TTC549 (cell line): ENCODE data around the gene SCN2B.

ENCODE experiments used
- FAIRE-seq: peaks from 2 replicates; lab custom pipeline; 2012; peaks lifted over from hg19 to GRCh38; lab: Jason Lieb, UNC

The SCN2B gene

GRCh38 chr11:118152552-118153471, 23.6 kb downstream of the SCN2B start, which contains the start of gene SCN4B:
TSS of gene SCN4B (minus strand) at chr11:118152823. CDS start at chr11:118152673, 150 bp downstream.
- no peak for FAIRE-seq

GRCh38 chr11:118152020-118152551, 24.4 kb downstream of the SCN2B start:
- no peak for FAIRE-seq

- no peak for FAIRE-seq
These were observed 25.0 kb downstream of the SCN2B start for GRCh38 chr11:118151431-118151830.

GRCh38 chr11:118149493-118149892, 26.9 kb downstream of the SCN2B start:
- no peak for FAIRE-seq

GRCh38 chr11:118148856-118149255, 27.6 kb downstream of the SCN2B start:
- FAIRE-seq = no peak

GRCh38 chr11:118148240-118148639, 28.2 kb downstream of the SCN2B start:
- FAIRE-seq = no peak

GRCh38 chr11:118147502-118147901, 28.9 kb downstream of the SCN2B start:
- FAIRE-seq = no peak

- no peak for FAIRE-seq
These were observed 29.9 kb downstream of the SCN2B start for GRCh38 chr11:118146554-118146953.

GRCh38 chr11:118145285-118146227, 30.9 kb downstream of the SCN2B start:
- peak; percentile 11 for FAIRE-seq

- FAIRE-seq = no peak
These were observed 31.9 kb downstream of the SCN2B start for GRCh38 chr11:118144301-118145268.

- no peak for FAIRE-seq
These were observed 32.7 kb downstream of the SCN2B start for GRCh38 chr11:118143661-118144185.

- no peak for FAIRE-seq
These were observed 33.6 kb downstream of the SCN2B start for GRCh38 chr11:118142809-118143208.

- FAIRE-seq = no peak
These were observed 34.4 kb downstream of the SCN2B start for GRCh38 chr11:118142081-118142480.

- no peak for FAIRE-seq
These were observed 36.9 kb downstream of the SCN2B start for GRCh38 chr11:118139578-118139977.

- FAIRE-seq = no peak
These were observed 37.5 kb downstream of the SCN2B start for GRCh38 chr11:118138839-118139420.

- no peak for FAIRE-seq
These were observed 39.6 kb downstream of the SCN2B start for GRCh38 chr11:118136801-118137200.

GRCh38 chr11:118136341-118136740, 40.1 kb downstream of the SCN2B start:
- no peak for FAIRE-seq

GRCh38 chr11:118135796-118136165, 40.7 kb downstream of the SCN2B start:
- FAIRE-seq = no peak

- no peak for FAIRE-seq
These were observed 41.2 kb downstream of the SCN2B start for GRCh38 chr11:118135051-118135795.

GRCh38 chr11:118133816-118134215, 42.6 kb downstream of the SCN2B start:
- FAIRE-seq = no peak
